IPS-15b (cell line): Measurements from ENCODE around the gene S100A3.

ENCODE experiments used
- H3K27me3 ChIP-seq: one replicate; pipeline ENCODE4 v1.6.1; 2013; ENCODE audit warnings: low read length; ENCODE audit not compliant: control insufficient read depth, insufficient read depth
- H3K36me3 ChIP-seq: one replicate; pipeline ENCODE4 v1.6.1; 2013; ENCODE audit warnings: low read length; ENCODE audit not compliant: control insufficient read depth, insufficient read depth
- H3K4me1 ChIP-seq: one replicate; pipeline ENCODE4 v1.6.1; 2013; ENCODE audit warnings: mild to moderate bottlenecking, low read length; ENCODE audit not compliant: control insufficient read depth, insufficient read depth
- H3K4me3 ChIP-seq: one replicate; pipeline ENCODE4 v1.5.1; 2013; ENCODE audit warnings: low read depth, low read length
- H3K9ac ChIP-seq: one replicate; pipeline ENCODE4 v1.6.1; 2013; ENCODE audit warnings: low read depth, mild to moderate bottlenecking, low read length
- H3K9me3 ChIP-seq: one replicate; pipeline ENCODE4 v1.6.1; 2013; ENCODE audit warnings: mild to moderate bottlenecking, low read length; ENCODE audit not compliant: control insufficient read depth, insufficient read depth

S100A3 gene

DNA sequence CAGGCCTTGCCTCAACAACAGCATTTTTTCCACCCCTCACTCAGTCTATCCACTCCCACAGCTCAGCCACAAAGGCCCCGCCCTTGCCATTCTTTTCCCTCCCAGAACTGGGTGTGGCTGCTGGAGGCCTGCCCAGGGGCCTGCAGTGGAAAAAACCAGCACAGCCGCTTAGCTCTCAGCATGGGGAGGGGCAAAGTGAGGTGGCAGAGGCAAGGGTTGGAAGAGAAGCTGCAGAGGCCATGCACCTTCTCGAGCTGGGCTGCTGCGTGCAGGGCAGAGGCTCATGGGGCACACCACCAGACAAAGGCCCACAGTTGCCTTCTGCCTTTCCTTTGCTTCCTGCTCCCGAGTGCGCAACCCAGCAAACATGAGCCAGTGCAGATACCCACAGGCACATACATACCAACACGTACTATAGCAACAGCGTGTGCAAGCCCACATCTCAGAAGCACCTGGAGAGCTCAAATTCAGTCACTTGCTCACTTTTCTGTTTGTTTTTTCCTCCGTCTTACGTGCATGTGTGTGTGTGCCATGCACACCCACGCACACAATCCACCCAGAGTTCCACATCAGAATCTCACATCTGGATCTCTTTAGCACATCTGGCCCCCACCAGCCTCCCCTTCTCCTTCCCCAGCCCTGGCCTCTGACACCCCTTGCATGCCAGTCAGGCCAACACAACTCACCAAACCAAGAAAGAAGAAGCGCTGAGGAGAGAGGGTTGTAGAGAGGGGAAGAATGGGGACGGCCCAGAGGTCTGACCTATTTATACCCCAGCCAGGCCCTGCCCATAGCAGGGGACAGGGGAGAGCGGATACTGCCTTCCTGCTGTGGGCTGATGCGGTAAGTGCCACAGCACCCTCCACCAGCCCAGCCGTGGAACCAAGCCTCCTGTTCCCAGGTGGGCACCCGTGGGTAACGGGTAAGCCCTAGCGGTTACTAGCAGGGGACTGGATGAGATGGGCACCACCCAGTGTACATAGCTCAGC lies 3.7 kb downstream of the S100A3 start, which contains the start of gene S100A4:
S100A4 (minus strand) TSS at position 740 of the 989 bp plus-strand sequence. CDS start 1,012 bp downstream, outside the sequence.
- H3K9ac ChIP-seq: no peak within 1 kb of the TSS
- H3K36me3 ChIP-seq: peaks cover 2% of the 10 kb centered on the region
- no peaks in the 10 kb centered on the region for H3K9me3 ChIP-seq
- no peaks in the 10 kb centered on the region for H3K27me3 ChIP-seq
- peaks cover 10% of the 10 kb centered on the region for H3K4me1 ChIP-seq
- peak within 1 kb of the TSS; percentile 19 for H3K4me3 ChIP-seq

GRCh38 chr1:153544453-153545066 lies 4.5 kb downstream of the S100A3 start:
- Histone ChIP-seq H3K27me3 (no peaks in the 10 kb centered on the region), H3K4me1 (peaks cover 9% of the 10 kb centered on the region), H3K36me3 (peaks cover 2% of the 10 kb centered on the region), H3K9ac (no peak overlapping the region), H3K4me3 (peak overlapping the region; percentile 13), H3K9me3 (no peaks in the 10 kb centered on the region)

DNA sequence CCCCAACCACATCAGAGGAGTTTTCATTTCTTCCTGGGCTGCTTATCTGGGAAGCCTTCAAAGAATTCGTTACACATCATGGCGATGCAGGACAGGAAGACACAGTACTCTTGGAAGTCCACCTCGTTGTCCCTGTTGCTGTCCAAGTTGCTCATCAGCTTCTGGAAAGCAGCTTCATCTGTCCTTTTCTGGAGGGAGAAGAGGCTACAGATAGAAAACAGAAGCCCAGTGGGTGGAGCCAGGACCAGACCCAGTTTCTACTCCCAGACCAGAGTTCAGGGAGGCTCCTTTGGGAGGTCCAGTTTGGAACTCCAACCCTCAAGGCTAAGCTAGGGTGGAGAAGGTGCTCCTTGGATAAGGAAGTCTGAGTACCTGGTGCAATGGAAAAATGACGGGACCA lies 5.3 kb downstream of the S100A3 start:
- no peak overlapping the region for H3K4me3 ChIP-seq
- peaks cover 2% of the 10 kb centered on the region for H3K36me3 ChIP-seq
- H3K9ac ChIP-seq: no peak overlapping the region
- H3K4me1 ChIP-seq: peaks cover 9% of the 10 kb centered on the region
- no peaks in the 10 kb centered on the region for H3K9me3 ChIP-seq
- no peaks in the 10 kb centered on the region for H3K27me3 ChIP-seq

DNA sequence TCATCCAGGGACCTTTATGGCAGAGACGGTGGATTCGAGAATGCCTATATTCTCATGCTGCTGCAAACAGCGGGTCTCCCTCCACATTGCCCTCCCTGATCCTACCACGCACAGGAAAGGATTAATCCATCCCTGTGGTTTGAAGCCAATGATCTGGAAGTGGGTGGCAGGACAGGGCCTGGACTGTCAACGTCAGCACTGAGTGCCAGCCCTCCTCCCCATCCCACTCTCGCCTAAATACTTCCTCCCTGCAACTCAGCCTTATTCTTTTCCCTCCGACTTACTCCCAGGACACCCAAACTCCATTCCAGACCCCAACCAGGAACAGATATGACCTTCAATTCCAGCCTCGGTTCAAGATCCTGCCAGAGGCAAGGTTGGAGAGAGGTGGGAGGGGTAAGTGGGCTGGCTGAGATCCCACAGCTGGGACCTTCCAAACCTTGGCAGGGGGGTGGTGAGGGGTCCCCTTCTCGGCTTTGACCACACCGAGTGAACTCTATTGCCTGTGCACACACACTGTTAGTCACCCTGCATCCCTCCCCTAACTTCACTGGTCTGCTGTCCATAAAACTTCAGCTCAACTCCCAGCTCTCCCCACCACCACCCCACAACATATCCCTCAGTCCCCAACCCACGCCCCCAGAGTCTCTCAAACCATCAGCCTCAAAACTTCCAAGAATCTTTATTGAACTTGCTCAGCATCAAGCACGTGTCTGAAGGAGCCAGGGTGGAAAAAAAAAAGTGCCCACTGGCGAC lies 5.9 kb downstream of the S100A3 start:
- no peak overlapping the region for H3K4me3 ChIP-seq
- peaks cover 12% of the 10 kb centered on the region for H3K4me1 ChIP-seq
- no peak overlapping the region for H3K9ac ChIP-seq
- no peaks in the 10 kb centered on the region for H3K9me3 ChIP-seq
- H3K36me3 ChIP-seq: peaks cover 2% of the 10 kb centered on the region
- H3K27me3 ChIP-seq: no peaks in the 10 kb centered on the region

- Histone ChIP-seq H3K4me3 (no peak overlapping the region), H3K4me1 (peaks cover 15% of the 10 kb centered on the region), H3K36me3 (peaks cover 2% of the 10 kb centered on the region), H3K27me3 (peaks cover 3% of the 10 kb centered on the region), H3K9me3 (no peaks in the 10 kb centered on the region), H3K9ac (no peak overlapping the region)
These were observed 7.1 kb downstream of the S100A3 start for GRCh38 chr1:153541641-153542590.

DNA sequence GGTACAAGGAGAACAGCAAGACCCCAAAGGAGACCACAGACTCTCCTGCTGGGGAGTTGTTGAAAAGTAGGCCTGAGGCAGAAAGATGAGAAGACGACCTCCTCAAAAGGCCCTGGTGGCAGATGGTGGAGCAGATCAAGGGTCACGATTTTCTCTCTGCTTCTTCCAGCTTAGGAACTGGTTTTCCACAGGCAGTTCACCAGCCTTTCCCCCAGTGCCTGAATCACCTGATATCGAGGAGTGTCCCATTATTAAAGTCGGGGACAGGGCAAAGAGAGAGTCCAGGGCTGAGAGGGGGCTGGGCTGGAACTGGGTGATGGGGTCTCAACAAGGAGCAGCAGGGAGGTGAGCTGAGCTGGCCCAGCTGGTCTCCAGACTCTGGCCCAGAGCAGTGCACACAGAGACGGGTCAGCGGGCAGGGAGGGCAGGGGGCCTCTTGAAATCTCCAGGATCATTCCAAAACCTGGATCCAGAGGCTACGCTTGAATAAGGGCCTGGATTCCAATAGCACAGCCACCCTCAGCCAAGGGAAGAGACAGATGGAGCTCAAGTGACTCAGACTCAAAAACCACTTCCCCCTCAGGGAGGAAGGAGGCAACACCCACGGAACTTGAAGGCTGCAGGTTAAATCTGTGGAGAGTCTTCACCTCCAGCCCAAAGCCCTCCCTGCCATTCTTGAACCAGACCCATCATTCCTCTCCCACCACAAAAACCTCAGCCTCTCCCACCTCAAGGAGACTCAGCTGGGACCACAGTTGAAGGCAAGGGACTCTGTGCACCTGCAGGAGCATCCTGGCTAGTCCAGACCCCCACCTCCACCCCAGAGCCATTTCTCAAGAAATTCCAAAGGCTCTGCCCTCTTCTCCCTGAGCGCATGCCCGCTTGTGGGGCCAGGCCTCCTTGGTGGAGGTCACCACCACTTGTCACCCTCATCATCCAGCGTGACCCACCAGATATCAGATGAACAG lies 8.4 kb downstream of the S100A3 start, which contains the start of gene S100A5:
S100A5 (minus strand) TSS at position 541 of the 968 bp plus-strand sequence. CDS start 743 bp downstream, outside the sequence.
- Histone ChIP-seq H3K4me1 (peaks cover 19% of the 10 kb centered on the region), H3K36me3 (peaks cover 2% of the 10 kb centered on the region), H3K9ac (no peak within 1 kb of the TSS), H3K4me3 (no peak within 1 kb of the TSS), H3K9me3 (no peaks in the 10 kb centered on the region), H3K27me3 (peaks cover 9% of the 10 kb centered on the region)

DNA sequence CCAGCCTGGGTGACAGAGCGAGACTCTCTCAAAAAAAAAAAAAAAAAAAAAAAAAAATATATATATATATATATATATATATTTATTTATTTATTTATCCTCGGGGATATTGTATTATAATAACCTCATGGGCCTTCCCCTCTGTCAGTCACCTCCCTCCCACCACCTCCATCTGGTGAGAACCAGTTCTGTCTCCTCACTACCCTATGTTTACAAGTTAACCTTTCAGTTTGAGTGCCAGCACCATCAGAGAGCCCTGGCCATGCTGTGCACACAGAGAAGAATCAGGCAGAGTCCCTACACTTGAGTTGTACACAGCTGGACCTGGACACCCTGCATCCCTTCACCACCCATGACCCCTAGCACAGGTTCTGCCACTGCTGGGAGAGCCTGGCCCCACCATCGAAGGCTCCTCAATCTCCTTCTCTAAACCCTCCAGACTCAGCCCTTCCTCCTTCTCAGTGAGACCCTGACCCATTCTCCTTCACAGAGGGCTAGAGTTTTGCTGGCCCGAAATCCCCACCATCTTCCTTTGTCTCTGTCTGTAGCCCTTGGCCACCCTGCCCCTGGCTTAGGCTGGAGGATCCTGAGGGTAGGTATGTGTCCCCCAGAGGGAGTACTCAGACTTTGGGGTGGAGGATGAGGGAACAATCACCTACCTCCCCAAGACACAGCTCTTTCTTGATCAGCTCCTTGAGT lies 9.5 kb downstream of the S100A3 start:
- H3K27me3 ChIP-seq: peaks cover 21% of the 10 kb centered on the region
- no peak overlapping the region for H3K9ac ChIP-seq
- no peaks in the 10 kb centered on the region for H3K9me3 ChIP-seq
- peaks cover 14% of the 10 kb centered on the region for H3K4me1 ChIP-seq
- H3K36me3 ChIP-seq: peaks cover 4% of the 10 kb centered on the region
- no peak overlapping the region for H3K4me3 ChIP-seq

DNA sequence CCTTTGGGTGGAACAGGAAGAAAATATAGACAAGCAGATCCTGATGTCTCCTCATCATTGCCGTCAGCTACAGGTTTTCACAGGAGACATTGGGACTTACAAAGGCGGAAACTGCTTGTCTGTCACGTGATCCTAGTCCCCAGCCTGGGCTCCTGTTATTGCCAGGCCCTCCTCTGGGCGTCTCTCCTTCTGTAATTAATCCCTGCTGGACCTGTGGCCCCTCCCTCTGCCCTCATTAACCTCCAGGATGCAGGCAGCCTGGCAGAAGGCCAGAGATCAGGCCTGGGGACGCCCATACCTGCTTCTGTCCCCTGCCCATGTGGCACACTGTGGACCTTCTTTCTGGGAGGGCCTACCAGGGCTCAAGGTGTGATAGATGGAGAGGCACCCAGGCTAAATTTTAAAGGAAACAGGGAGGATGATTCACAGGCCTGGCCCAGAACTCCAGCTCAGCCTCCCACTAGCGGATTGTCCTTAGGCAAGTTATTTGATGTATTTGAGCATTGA lies 10.7 kb downstream of the S100A3 start:
- H3K36me3 ChIP-seq: peaks cover 2% of the 10 kb centered on the region
- H3K9ac ChIP-seq: no peak overlapping the region
- peaks cover 15% of the 10 kb centered on the region for H3K4me1 ChIP-seq
- no peaks in the 10 kb centered on the region for H3K9me3 ChIP-seq
- peaks cover 30% of the 10 kb centered on the region for H3K27me3 ChIP-seq
- no peak overlapping the region for H3K4me3 ChIP-seq

- H3K36me3 ChIP-seq: peaks cover 2% of the 10 kb centered on the region
- no peak overlapping the region for H3K4me3 ChIP-seq
- H3K9me3 ChIP-seq: no peaks in the 10 kb centered on the region
- H3K9ac ChIP-seq: no peak overlapping the region
- H3K27me3 ChIP-seq: peaks cover 30% of the 10 kb centered on the region
- H3K4me1 ChIP-seq: peaks cover 18% of the 10 kb centered on the region
These were observed 11.7 kb downstream of the S100A3 start for GRCh38 chr1:153537376-153537730.
